NOMO-1 (cell line): Measurements from ENCODE around the gene NOTCH2.

Experiments used
- DNase-seq, 2 experiments: peaks; one replicate each; lab custom pipeline; 2025; ENCODE audit not compliant: unreplicated experiment in 2 of 2; lab: John Stamatoyannopoulos, UW

Gene NOTCH2

GRCh38 chr1:119882132-119883049 is 187.1 kb downstream of the NOTCH2 start:
- DNase-seq = peak; percentile 12 to 74

- no peak for DNase-seq
Observed at GRCh38 chr1:119879510-119880434, 189.7 kb downstream of the NOTCH2 start.

- DNase-seq = no peak
Observed at GRCh38 chr1:119878171-119878570, 191.3 kb downstream of the NOTCH2 start.

GRCh38 chr1:119874186-119874585 is 195.3 kb downstream of the NOTCH2 start:
- DNase-seq = no peak

- DNase-seq = no peak
Observed at GRCh38 chr1:119873135-119874015, 196.1 kb downstream of the NOTCH2 start.

GRCh38 chr1:119871881-119872280 is 197.6 kb downstream of the NOTCH2 start:
- no peak for DNase-seq

- DNase-seq = peak; percentile 64 to 65
Observed at GRCh38 chr1:119870917-119871596, 198.4 kb downstream of the NOTCH2 start.

- no peak for DNase-seq
Observed at GRCh38 chr1:119869995-119870394, 199.5 kb downstream of the NOTCH2 start.

- no peak for DNase-seq
Observed at GRCh38 chr1:119868176-119868575, 201.3 kb downstream of the NOTCH2 start.

GRCh38 chr1:119866451-119866850 is 203.0 kb downstream of the NOTCH2 start:
- DNase-seq = no peak

GRCh38 chr1:119865627-119866026 is 203.8 kb downstream of the NOTCH2 start:
- no peak for DNase-seq

- DNase-seq = no peak
Observed at GRCh38 chr1:119862276-119862675, 207.2 kb downstream of the NOTCH2 start.
